Colonic mucosa (tissue), 4 donors: ENCODE results near the gene DZIP1. TPM values are rescaled to one million over a fixed set of nuclear protein-coding genes. Genes with fewer than 3 reads are reported as not detected.
"Not testable (repeated sequence)": the region's sequence is repeated elsewhere in the genome, so short reads cannot be mapped to it uniquely, and the experiment has no call there.

Experiments
- DNase-seq: peaks from one replicate; pipeline ENCODE4 v3.0.0-alpha.2; 2020
- H3K27ac ChIP-seq: fragments of 200-600 bp; one replicate; pipeline ENCODE4 v1.8.0; 2021
- H3K27me3 ChIP-seq: fragments of 200-600 bp; one replicate; pipeline ENCODE4 v1.8.0; 2021
- H3K36me3 ChIP-seq: fragments of 200-600 bp; one replicate; pipeline ENCODE4 v1.8.0; 2021
- H3K4me1 ChIP-seq: fragments of 200-600 bp; one replicate; pipeline ENCODE4 v1.8.0; 2021; ENCODE audit warnings: mild to moderate bottlenecking
- H3K4me3 ChIP-seq: fragments of 200-600 bp; one replicate; pipeline ENCODE4 v1.8.0; 2021
- H3K9ac ChIP-seq, 2 donors: one replicate each; pipeline ENCODE4 v1.7.0; 2013; ENCODE audit warnings: control low read depth in 2 of 2, low read depth in 2 of 2, low read length in 2 of 2
- H3K9me3 ChIP-seq: fragments of 200-600 bp; one replicate; pipeline ENCODE4 v1.8.0; 2021
- intact Hi-C: fragments of 100-400 bp; cut with DNase I; formaldehyde crosslinking; loops from one replicate; pipeline ENCODE4 v1.14.1; 2022
- total RNA-seq, 2 donors: library from RNA; stranded (reverse); fragmentation: NEBNext Ultra II Directional in 1 of 2; extraction: Animal tissue kit (Norgen Biotek cat#: 25700) in 1 of 2; gene quantifications; one replicate each; pipeline ENCODE4 v1.2.1, GENCODE V29; 2021
- TF ChIP-seq, protein P1 (sequence below): fragments of 200-600 bp; IDR thresholded peaks from one replicate; pipeline ENCODE4 v1.8.0; 2022; ENCODE audit warnings: antibody characterized with exemption, mild to moderate bottlenecking
- donor health status: healthy.
- donor health status: DM: no; HTN: no; CAD: no.
- donor health status: DM: no; HTN: no; CAD: no.

Gene DZIP1
- total RNA-seq, 2 donors from 2014 or later: 2.2 to 3.6 TPM

DNA sequence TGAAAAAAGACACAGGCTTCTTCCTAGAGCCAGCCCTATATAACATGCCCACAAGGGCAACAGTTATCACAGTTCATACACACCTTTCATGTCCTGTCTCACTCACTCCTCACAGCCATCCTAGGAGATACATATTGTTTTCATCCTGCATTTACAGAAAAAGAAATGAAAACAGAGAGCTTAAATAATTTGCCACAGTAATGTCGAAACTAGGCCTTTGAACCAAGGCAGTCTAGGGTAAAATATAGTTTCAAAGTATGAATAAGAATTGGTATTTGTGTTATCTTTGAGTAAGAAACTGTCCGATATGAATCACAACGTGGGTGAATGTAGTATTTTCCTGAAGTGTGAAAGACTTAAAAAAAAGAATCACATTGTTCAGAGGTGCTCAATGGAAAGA is 65.2 kb downstream of the DZIP1 start:
- H3K4me3 ChIP-seq: no peak overlapping the region
- H3K4me1 ChIP-seq: no peaks in the 10 kb centered on the region
- TF ChIP-seq, protein P1, sequence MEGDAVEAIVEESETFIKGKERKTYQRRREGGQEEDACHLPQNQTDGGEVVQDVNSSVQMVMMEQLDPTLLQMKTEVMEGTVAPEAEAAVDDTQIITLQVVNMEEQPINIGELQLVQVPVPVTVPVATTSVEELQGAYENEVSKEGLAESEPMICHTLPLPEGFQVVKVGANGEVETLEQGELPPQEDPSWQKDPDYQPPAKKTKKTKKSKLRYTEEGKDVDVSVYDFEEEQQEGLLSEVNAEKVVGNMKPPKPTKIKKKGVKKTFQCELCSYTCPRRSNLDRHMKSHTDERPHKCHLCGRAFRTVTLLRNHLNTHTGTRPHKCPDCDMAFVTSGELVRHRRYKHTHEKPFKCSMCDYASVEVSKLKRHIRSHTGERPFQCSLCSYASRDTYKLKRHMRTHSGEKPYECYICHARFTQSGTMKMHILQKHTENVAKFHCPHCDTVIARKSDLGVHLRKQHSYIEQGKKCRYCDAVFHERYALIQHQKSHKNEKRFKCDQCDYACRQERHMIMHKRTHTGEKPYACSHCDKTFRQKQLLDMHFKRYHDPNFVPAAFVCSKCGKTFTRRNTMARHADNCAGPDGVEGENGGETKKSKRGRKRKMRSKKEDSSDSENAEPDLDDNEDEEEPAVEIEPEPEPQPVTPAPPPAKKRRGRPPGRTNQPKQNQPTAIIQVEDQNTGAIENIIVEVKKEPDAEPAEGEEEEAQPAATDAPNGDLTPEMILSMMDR: no peak
- H3K27me3 ChIP-seq: no peaks in the 10 kb centered on the region
- no peaks in the 10 kb centered on the region for H3K9me3 ChIP-seq
- H3K9ac ChIP-seq: no peak overlapping the region
- no peak for DNase-seq
- intact Hi-C loops: no loop called here
- no peaks in the 10 kb centered on the region for H3K36me3 ChIP-seq
- H3K27ac ChIP-seq: no peak overlapping the region

DNA sequence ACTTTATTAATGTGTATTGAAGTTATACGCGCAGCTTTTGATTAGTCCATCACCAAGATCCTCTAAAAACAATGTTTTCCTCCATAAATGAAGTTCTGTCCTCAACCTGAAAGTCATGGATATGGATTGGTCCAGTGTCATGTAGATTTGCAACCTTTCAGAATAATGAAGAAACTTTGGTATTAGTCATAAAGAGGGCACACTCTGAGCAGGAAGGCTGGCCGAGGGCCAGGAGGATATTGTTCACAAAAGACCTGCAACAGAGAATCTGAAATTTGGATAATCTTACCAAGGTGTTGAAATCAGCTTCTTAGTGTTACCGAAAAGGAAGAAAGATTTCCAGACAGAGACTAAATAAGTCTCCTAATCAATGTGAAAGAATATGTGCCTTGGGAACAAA is 71.3 kb downstream of the DZIP1 start:
- intact Hi-C loops: no loop called here
- Histone ChIP-seq H3K4me3 (no peak overlapping the region), H3K4me1 (no peaks in the 10 kb centered on the region), H3K36me3 (no peaks in the 10 kb centered on the region), H3K27me3 (no peaks in the 10 kb centered on the region), H3K9ac (no peak overlapping the region), H3K9me3 (no peaks in the 10 kb centered on the region), H3K27ac (no peak overlapping the region)
- no peak for DNase-seq
- TF ChIP-seq, protein P1: no peak

DNA sequence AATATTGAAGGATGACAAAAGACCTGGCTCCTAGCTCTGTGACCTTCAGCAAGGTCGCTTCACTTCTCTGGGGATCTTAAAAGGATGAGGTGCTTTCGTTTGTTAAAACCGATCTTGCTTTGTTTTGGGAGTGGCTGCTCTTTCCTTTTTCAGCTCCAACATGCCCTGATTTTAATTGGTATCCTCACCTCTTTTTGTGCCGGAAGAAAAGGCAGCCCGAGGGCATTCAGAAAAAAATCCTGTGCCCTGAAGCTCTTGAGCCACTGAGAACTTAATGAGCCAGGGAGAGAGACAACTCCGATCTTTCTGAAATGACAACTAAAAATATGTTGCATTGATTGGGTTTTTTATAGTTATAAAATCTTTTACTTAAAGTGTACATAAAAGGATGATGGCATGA is 72.6 kb downstream of the DZIP1 start:
- no peak for DNase-seq
- TF ChIP-seq, protein P1: no peak
- Histone ChIP-seq H3K4me1 (no peaks in the 10 kb centered on the region), H3K36me3 (no peaks in the 10 kb centered on the region), H3K27ac (no peak overlapping the region), H3K4me3 (no peak overlapping the region), H3K9ac (no peak overlapping the region), H3K9me3 (no peaks in the 10 kb centered on the region), H3K27me3 (no peaks in the 10 kb centered on the region)
- intact Hi-C loops: no loop called here

DNA sequence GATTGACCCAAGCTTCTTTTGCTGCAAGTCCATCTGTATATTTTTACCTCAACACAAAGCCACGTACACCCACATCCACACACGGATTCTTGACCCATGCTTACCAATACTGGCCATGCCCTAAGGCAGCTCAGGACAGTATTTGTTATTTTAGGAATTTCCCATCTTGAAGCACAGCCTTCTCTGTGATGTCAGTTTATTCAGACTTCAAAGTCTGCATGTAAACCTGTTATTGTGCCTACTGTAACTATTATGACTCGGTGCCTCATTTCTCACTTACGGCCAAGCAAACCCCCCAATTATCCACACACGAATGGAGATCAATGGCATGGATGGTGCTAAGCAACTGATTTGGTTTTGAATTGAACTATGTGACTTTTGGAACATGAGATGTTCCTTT is 74.5 kb downstream of the DZIP1 start:
- no peaks in the 10 kb centered on the region for H3K36me3 ChIP-seq
- H3K9me3 ChIP-seq: no peaks in the 10 kb centered on the region
- TF ChIP-seq, protein P1: no peak
- no peak overlapping the region for H3K27ac ChIP-seq
- no peak for DNase-seq
- H3K4me3 ChIP-seq: no peak overlapping the region
- H3K27me3 ChIP-seq: no peaks in the 10 kb centered on the region
- no peaks in the 10 kb centered on the region for H3K4me1 ChIP-seq
- H3K9ac ChIP-seq: no peak overlapping the region
- intact Hi-C loops: no loop called here

DNA sequence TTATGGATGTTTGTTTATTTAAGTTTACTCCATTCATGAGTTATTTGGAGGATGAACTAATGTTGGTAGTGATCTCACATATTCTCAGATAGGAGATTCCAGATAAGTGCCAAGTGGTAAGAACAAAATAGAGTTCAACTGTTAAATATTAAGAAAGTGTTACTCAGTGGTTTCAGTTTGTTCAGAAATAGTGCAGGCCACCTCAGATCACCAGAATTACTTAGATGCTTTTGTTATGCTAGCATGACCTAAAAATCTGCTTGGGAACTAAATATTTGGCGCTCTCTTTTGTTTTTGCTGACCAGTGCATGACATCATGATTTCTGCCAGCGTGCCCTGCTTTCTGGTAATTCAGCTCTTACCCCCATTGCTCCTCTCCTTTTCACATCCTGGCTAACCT is 76.4 kb downstream of the DZIP1 start:
- no peak overlapping the region for H3K4me3 ChIP-seq
- H3K9ac ChIP-seq: no peak overlapping the region
- H3K4me1 ChIP-seq: no peaks in the 10 kb centered on the region
- no peaks in the 10 kb centered on the region for H3K27me3 ChIP-seq
- H3K36me3 ChIP-seq: no peaks in the 10 kb centered on the region
- no peaks in the 10 kb centered on the region for H3K9me3 ChIP-seq
- TF ChIP-seq, protein P1: no peak
- no peak for DNase-seq
- H3K27ac ChIP-seq: no peak overlapping the region
- intact Hi-C loops: no loop called here

DNA sequence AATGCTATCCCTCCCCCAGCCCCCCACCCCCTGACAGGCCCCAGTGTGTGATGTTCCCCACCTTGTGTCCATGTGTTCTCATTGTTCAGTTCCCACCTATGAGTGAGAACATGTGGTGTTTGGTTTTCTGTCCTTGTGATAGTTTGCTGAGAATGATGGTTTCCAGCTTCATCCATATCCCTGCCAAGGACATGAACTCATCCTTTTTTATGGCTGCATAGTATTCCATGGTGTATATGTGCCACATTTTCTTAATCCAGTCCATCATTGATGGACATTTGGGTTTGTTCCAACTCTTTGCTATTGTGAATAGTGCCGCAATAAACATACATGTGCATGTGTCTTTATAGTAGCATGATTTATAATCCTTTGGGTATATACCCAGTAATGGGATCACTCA is 78.7 kb downstream of the DZIP1 start:
- H3K9me3 ChIP-seq, intact Hi-C loops, DNase-seq, H3K4me1 ChIP-seq, H3K27ac ChIP-seq, H3K9ac ChIP-seq, H3K36me3 ChIP-seq, H3K4me3 ChIP-seq, H3K27me3 ChIP-seq: not testable (repeated sequence)
